Adrenal gland (tissue), 12 donors: ENCODE data around the gene CCDC116. TPM values are rescaled to one million over a fixed set of nuclear protein-coding genes. Genes with fewer than 3 reads are reported as not detected.

Experiments
- DNase-seq, 7 donors: peaks; one replicate each; pipeline ENCODE4 v3.0.0-alpha.2; 2019 to 2020
- H3K27ac ChIP-seq, 5 donors: fragments of 200-600 bp; sonication (generic) in 4 of 5; 1 replicate in 3 of 5; 2 replicates in 2 of 5; pipeline versions ENCODE4 v1.5.1 to v1.8.0; 2016 to 2020; ENCODE audit warnings: mild to moderate bottlenecking in 1 of 5
- H3K27me3 ChIP-seq: fragments of 200-600 bp; 2 replicates; pipeline ENCODE4 v1.8.0; 2021
- H3K36me3 ChIP-seq, 2 donors: fragments of 200-600 bp; replicated peaks in 1 of 2; 1 replicate in 1 of 2; 2 replicates in 1 of 2; pipeline versions ENCODE4 v1.5.1 to v1.8.0; 2018 to 2022
- H3K4me1 ChIP-seq, 2 donors: fragments of 200-600 bp; replicated peaks in 1 of 2; 1 replicate in 1 of 2; 2 replicates in 1 of 2; pipeline versions ENCODE4 v1.5.1 to v1.8.0; 2018 to 2021
- H3K4me3 ChIP-seq, 4 donors: fragments of 200-600 bp; sonication (generic) in 3 of 4; one replicate each; pipeline ENCODE4 v1.5.1; 2016 to 2018
- H3K9me3 ChIP-seq, 3 donors: fragments of 200-600 bp; sonication (generic) in 1 of 3; replicated peaks in 1 of 3; 1 replicate in 2 of 3; 2 replicates in 1 of 3; pipeline versions ENCODE4 v1.5.1 to v1.8.0; 2016 to 2021
- CTCF ChIP-seq, 6 experiments: fragments of 450-650 bp in 4 of 6; fragments of 200-600 bp in 2 of 6; sonication (generic) in 1 of 6; IDR thresholded peaks; 1 replicate in 5 of 6; 2 replicates in 1 of 6; pipeline versions ENCODE4 v1.5.1 to v1.8.0; 2016 to 2021; ENCODE audit warnings: antibody characterized with exemption in 6 of 6, mild to moderate bottlenecking in 2 of 6, moderate library complexity in 1 of 6
- POLR2A ChIP-seq, 2 donors: fragments of 450-650 bp; IDR thresholded peaks; one replicate each; pipeline ENCODE4 v1.6.1; 2017; ENCODE audit warnings: antibody characterized with exemption in 2 of 2, mild to moderate bottlenecking in 2 of 2, moderate library complexity in 1 of 2
- WGBS, 4 donors: extraction: QIAGEN DNeasy Blood & Tissue Kit in 2 of 4; methylation state at CpG; one replicate each; pipeline versions ENCODE4 v1.1.5 to v1.1.7; 2013 to 2017; 5-methylcytosine and 5-hydroxymethylcytosine counted together
- intact Hi-C, 2 donors: fragments of 100-400 bp; cut with DNase I; formaldehyde crosslinking; loops; one replicate each; pipeline versions ENCODE4 v1.14.1 to v1.15.0; 2022 to 2023
- polyA plus RNA-seq, 3 donors: library from polyadenylated mRNA; stranded (reverse); fragments of 200-250 nt in 2 of 3; fragments of 350-450 nt in 1 of 3; fragmentation: Illumina TruSeq in 1 of 3; extraction: RNeasy Lipid Tissue Mini Kit (QIAGEN cat#74804) in 1 of 3; gene quantifications; one replicate each; pipeline ENCODE4 v1.2.3, GENCODE V29; 2013 to 2014
- total RNA-seq, 9 donors: library from RNA; depleted of rRNA in 4 of 9; stranded (reverse); fragments of >200 nt in 4 of 9; fragments of 120-200 nt in 1 of 9; fragmentation: NEBNext Ultra II Directional in 1 of 9; extraction: Animal tissue kit (Norgen Biotek cat#: 25700) in 1 of 9; gene quantifications; one replicate each; pipeline versions ENCODE4 v1.1.0 to v1.2.4, GENCODE V29; 2013 to 2023
- donor health status: healthy with polysubstance abuse.
- donor health status: Bipolar disorder and iron deficiency.
- donor health status: DM: yes; HTN: yes; CAD: no.
- donor health status: DM: no; HTN: no; CAD: no.
- donor health status: DM: no; HTN: no; CAD: no.
- donor health status: DM: yes; HTN: yes; CAD: no.

CCDC116 gene
- total and polyA plus RNA-seq, 12 donors = 0.19 to 1.9 (median 0.35) TPM; not detected in 3

- TF ChIP-seq CTCF (IDR thresholded peaks at IDR 0.05) (peak; percentile 80 to 91 (median 88)), POLR2A (IDR thresholded peaks at IDR 0.05) (no peak)
- peak; percentile 76 to 94 (median 88) for DNase-seq
- Histone ChIP-seq H3K36me3 (peaks cover 0 to 7% of the 10 kb centered on the region in 2 donors), H3K27me3 (no peaks in the 10 kb centered on the region), H3K9me3 (no peaks in the 10 kb centered on the region), H3K27ac (no peak overlapping the region), H3K4me1 (peaks cover 17 to 19% of the 10 kb centered on the region in 2 donors), H3K4me3 (no peak overlapping the region)
- 33 to 43% (median 42%) methylated on average over 12 to 14 of the region's 14 CpGs for WGBS, 4 donors
- intact Hi-C loops = no loop called here
Observed at GRCh38 chr22:21646608-21647590, 14.3 kb downstream of the CCDC116 start.

GRCh38 chr22:21650280-21650679 lies 17.7 kb downstream of the CCDC116 start:
- intact Hi-C loops = no loop called here
- Histone ChIP-seq H3K4me1 (peaks cover 12 to 14% of the 10 kb centered on the region in 2 donors), H3K4me3 (no peak overlapping the region), H3K36me3 (peaks cover 0 to 4% of the 10 kb centered on the region in 2 donors), H3K27ac (no peak overlapping the region), H3K27me3 (no peaks in the 10 kb centered on the region), H3K9me3 (no peaks in the 10 kb centered on the region)
- TF ChIP-seq POLR2A (IDR thresholded peaks at IDR 0.05) (no peak), CTCF (IDR thresholded peaks at IDR 0.05) (no peak)
- no peak for DNase-seq
- WGBS, 4 donors = 90 to 99% (median 95%) methylated on average over 7 of the region's 7 CpGs

DNA sequence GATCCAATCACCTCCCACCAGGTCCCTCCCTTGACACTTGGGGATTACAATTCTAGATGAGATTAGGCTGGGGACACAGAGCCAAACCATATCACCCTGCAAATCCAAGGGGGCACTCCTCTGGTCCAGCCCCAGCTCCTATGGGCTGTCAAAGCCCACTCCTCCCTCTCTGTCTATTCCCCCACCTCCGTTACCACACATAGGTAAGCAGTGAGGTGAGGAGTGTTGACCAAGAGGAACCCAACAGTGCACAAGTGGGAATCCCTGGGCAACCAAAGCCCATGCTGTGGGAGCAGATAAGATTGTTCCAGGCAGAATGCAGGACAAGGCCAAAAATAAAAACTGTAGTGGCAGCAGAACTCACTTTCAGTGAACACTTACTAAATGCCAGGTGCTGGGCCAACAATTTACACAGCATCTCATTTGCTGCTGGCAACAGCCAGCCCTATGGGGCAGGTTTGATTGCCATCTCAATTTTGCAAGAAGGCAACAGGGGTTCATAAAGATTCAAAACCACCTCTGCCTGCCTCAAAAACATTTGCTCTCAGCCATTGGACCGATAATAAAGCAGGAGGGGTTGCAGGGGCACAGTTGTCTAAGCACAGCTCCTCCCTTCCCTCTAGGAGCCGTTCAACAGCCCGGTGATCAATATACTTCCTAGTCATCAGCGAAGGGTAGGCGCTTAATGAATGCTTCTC lies 18.4 kb downstream of the CCDC116 start:
- 19 to 23% (median 22%) methylated on average over 5 to 6 of the region's 6 CpGs for WGBS, 4 donors
- intact Hi-C loops = no loop called here
- no peaks in the 10 kb centered on the region for H3K27me3 ChIP-seq
- DNase-seq = no peak
- TF ChIP-seq POLR2A (IDR thresholded peaks at IDR 0.05) = no peak
- no peak for TF ChIP-seq CTCF (IDR thresholded peaks at IDR 0.05)
- peak overlapping the region in 1 of 4 donors; percentile 79 for H3K4me3 ChIP-seq
- H3K9me3 ChIP-seq = no peaks in the 10 kb centered on the region
- peaks cover 12 to 14% of the 10 kb centered on the region in 2 donors for H3K4me1 ChIP-seq
- H3K27ac ChIP-seq = no peak overlapping the region
- H3K36me3 ChIP-seq = no peaks in the 10 kb centered on the region

DNA sequence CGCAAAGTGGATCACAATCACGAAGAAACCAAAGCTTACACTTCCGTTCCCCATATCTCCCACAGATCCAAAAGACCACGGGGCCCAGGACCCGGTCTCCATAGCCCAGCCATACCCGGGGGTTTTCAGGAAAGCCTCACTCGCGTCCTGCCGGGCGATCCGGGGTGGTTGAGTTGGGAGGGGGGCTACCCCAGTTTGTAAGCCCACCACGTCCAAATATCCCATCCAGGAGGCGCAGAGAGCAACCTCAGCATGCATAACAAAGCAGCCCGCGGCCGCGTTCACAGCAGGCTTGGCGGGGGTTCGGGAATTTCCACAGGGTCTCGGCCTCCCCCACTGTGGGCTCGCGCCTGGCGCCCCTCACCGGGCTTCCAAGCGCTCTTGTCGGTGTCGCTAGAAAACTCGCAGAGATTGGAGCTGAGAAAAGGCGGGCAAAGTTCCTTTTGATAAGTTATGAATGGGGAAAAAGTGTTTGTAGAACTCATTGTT lies 19.0 kb downstream of the CCDC116 start:
- Histone ChIP-seq H3K4me1 (peaks cover 12 to 14% of the 10 kb centered on the region in 2 donors), H3K9me3 (no peaks in the 10 kb centered on the region), H3K27ac (no peak overlapping the region), H3K36me3 (no peaks in the 10 kb centered on the region), H3K4me3 (peak overlapping the region in 3 of 4 donors; percentile 23 to 79 (median 30)), H3K27me3 (no peaks in the 10 kb centered on the region)
- TF ChIP-seq POLR2A (IDR thresholded peaks at IDR 0.05) (no peak), CTCF (IDR thresholded peaks at IDR 0.05) (no peak)
- WGBS, 4 donors = 1 to 2% (median 1%) methylated on average over 11 to 29 of the region's 29 CpGs
- intact Hi-C loops = no loop called here
- no peak for DNase-seq
